ENCODE data around the gene SLC23A2. TPM values are rescaled to one million over a fixed set of nuclear protein-coding genes. Genes with fewer than 3 reads are reported as not detected.

Gene SLC23A2
- total and polyA plus RNA-seq, 2 experiments from 2014 or later: 5.9 to 9.6 TPM

DNA sequence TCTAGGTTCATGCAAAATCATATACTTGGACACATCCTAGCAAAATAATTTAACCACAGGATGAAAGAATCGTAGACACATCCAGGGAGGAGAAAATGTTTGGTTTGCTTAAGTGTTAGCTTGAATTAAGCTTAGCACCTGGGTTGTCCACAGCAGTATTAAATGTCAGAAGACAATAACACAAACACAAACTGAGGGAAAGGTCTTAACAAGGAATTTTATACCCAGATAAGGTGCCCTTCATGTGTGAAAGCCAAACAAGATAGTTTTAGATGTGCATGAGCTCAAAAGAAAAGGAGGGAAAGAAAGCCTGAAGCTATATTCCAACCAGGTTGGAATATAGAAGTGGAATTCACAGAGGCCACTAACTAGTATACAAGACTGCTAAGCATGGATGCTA, 49.1 kb downstream of the SLC23A2 start:
- Histone ChIP-seq H3K27me3 (replicated peaks; ENCODE audit: insufficient read depth) (no peaks in the 10 kb centered on the region), H3K27ac (no peak overlapping the region), H3K9me2 (ENCODE audit: insufficient read depth) (no peaks in the 10 kb centered on the region), H3K4me3 (no peak overlapping the region), H3K36me3 (ENCODE audit: low read depth) (no peaks in the 10 kb centered on the region), H3K79me2 (ENCODE audit: insufficient read depth) (0 out of 2 replicates have a peak, but pooled peaks cover 11% of the 10 kb centered on the region), H3K4me2 (ENCODE audit: unreplicated experiment) (no peak overlapping the region), H3K4me1 (ENCODE audit: insufficient read depth) (peaks cover 21% of the 10 kb centered on the region), H4K20me1 (ENCODE audit: insufficient read depth) (no peaks in the 10 kb centered on the region), H2AFZ (no peak overlapping the region), H3K9ac (no peak overlapping the region), H3K9me3 (ENCODE audit: low read depth) (no peaks in the 10 kb centered on the region), H3F3A (ENCODE audit: insufficient read depth) (peaks cover 31% of the 10 kb centered on the region)
- DNase-seq: no peak
- WGBS, 2 experiments (ENCODE audit: low coverage in 1 of 2, low lambda C conversion rate in 2 of 2, missing lambda C conversion rate in 2 of 2): 92 to 94% methylated on average over 1 of the region's 1 CpG
- in situ Hi-C loops (cut with MboI): loop anchor here (25.0 kb wide), 1 partner anchor 340 kb away; no protein-coding TSS in a partner anchor
- no peak for TF ChIP-seq EZH2 (IDR thresholded peaks at IDR 0.05; ENCODE audit: insufficient read depth, poor library complexity, severe bottlenecking)
- no peak for TF ChIP-seq EZH2phosphoT487 (IDR thresholded peaks at IDR 0.05; ENCODE audit: insufficient read depth, low read depth)

DNA sequence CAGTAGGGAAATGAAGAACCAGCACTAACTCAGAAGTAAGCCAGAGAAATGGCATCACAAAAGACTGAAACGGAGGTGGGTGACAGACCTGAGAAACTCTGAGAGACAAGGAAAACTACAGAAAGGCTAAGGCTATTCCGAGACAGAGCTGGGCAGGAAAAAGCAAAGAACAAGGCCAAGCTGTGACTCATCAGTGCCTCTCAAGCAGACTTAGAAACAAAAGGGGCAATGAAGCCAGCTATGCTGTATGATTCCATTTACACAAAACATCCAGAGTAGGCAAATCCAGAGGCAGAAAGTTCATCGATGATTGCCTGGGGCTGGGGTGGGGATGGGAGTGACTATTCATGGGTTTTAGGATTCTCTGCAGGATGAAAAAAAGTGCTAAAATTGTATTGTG, 50.0 kb downstream of the SLC23A2 start:
- H3F3A ChIP-seq (ENCODE audit: insufficient read depth): peaks cover 35% of the 10 kb centered on the region
- H3K4me1 ChIP-seq (ENCODE audit: insufficient read depth): peaks cover 25% of the 10 kb centered on the region
- peak overlapping the region; percentile 78 for H2AFZ ChIP-seq
- peak overlapping the region; percentile 68 for H3K27ac ChIP-seq
- no peaks in the 10 kb centered on the region for H3K9me2 ChIP-seq (ENCODE audit: insufficient read depth)
- H3K36me3 ChIP-seq (ENCODE audit: low read depth): no peaks in the 10 kb centered on the region
- H3K9ac ChIP-seq: peak overlapping the region; percentile 61
- DNase-seq: peak; percentile 90
- no peaks in the 10 kb centered on the region for H3K9me3 ChIP-seq (ENCODE audit: low read depth)
- peak overlapping the region; percentile 55 for H3K4me2 ChIP-seq (ENCODE audit: unreplicated experiment)
- WGBS, 2 experiments (ENCODE audit: low coverage in 1 of 2, low lambda C conversion rate in 2 of 2, missing lambda C conversion rate in 2 of 2): 1 to 6% methylated on average over 3 of the region's 3 CpGs
- in situ Hi-C loops (cut with MboI): loop anchor here (25.0 kb wide), 1 partner anchor 339 kb away; no protein-coding TSS in a partner anchor
- 0 out of 2 replicates have a peak overlapping the region, but pooled peaks have one; percentile 18 for H3K4me3 ChIP-seq
- H3K27me3 ChIP-seq (replicated peaks; ENCODE audit: insufficient read depth): no peaks in the 10 kb centered on the region
- no peaks in the 10 kb centered on the region for H4K20me1 ChIP-seq (ENCODE audit: insufficient read depth)
- no peak for TF ChIP-seq EZH2phosphoT487 (IDR thresholded peaks at IDR 0.05; ENCODE audit: insufficient read depth, low read depth)
- TF ChIP-seq EZH2 (IDR thresholded peaks at IDR 0.05; ENCODE audit: insufficient read depth, poor library complexity, severe bottlenecking): no peak
- H3K79me2 ChIP-seq (ENCODE audit: insufficient read depth): 0 out of 2 replicates have a peak, but pooled peaks cover 11% of the 10 kb centered on the region

DNA sequence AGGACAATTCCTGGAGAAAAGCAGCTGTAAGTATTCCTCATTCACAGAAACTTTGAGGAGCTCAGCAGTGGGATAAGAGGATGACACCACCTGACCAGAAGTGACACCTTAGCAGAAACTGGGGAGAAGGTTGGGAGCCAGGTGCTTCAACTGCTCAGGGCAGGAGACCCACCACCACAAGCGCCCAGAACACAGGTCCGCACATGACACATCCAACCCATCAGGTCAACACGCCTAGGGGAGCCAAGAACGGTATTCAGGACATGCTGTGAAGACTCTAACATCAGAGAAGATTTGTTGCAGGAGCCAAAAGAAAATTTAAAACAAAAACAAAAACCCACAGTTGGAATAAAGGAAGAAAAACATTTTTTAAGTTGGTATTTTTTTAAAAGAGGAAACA, 50.5 kb downstream of the SLC23A2 start:
- Histone ChIP-seq H2AFZ (peak overlapping the region; percentile 78), H3F3A (ENCODE audit: insufficient read depth) (peaks cover 35% of the 10 kb centered on the region), H4K20me1 (ENCODE audit: insufficient read depth) (no peaks in the 10 kb centered on the region), H3K9ac (peak overlapping the region; percentile 61), H3K79me2 (ENCODE audit: insufficient read depth) (0 out of 2 replicates have a peak, but pooled peaks cover 11% of the 10 kb centered on the region), H3K9me2 (ENCODE audit: insufficient read depth) (no peaks in the 10 kb centered on the region), H3K27ac (peak overlapping the region; percentile 68), H3K27me3 (replicated peaks; ENCODE audit: insufficient read depth) (no peaks in the 10 kb centered on the region), H3K4me3 (0 out of 2 replicates have a peak overlapping the region, but pooled peaks have one; percentile 18), H3K4me2 (ENCODE audit: unreplicated experiment) (peak overlapping the region; percentile 55), H3K9me3 (ENCODE audit: low read depth) (no peaks in the 10 kb centered on the region), H3K4me1 (ENCODE audit: insufficient read depth) (peaks cover 25% of the 10 kb centered on the region), H3K36me3 (ENCODE audit: low read depth) (no peaks in the 10 kb centered on the region)
- TF ChIP-seq EZH2 (IDR thresholded peaks at IDR 0.05; ENCODE audit: insufficient read depth, poor library complexity, severe bottlenecking) (no peak), EZH2phosphoT487 (IDR thresholded peaks at IDR 0.05; ENCODE audit: insufficient read depth, low read depth) (no peak)
- DNase-seq: no peak
- 71 to 77% methylated on average over 4 of the region's 4 CpGs for WGBS, 2 experiments (ENCODE audit: low coverage in 1 of 2, low lambda C conversion rate in 2 of 2, missing lambda C conversion rate in 2 of 2)
- in situ Hi-C loops (cut with MboI): loop anchor here (25.0 kb wide), 1 partner anchor 339 kb away; no protein-coding TSS in a partner anchor

DNA sequence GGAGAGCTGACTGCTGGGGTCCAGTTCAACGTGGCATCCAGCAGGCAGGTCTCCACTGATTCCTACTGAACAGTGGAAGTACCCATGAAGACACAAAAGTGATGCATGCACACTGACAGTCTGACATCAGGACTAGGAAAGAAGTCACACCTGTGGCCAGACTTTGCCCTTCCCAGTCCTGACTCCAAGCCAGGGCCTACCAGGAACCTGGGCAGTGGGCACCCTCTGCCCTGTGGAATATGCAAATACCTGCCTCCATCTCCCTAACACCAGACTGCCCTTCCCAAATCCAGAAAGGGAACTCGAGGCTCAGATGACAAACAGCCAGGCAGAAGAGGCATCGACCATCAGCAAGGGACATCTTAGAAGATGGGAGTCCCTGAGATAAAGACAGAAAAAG, 50.9 kb downstream of the SLC23A2 start:
- H2AFZ ChIP-seq: no peak overlapping the region
- no peak for TF ChIP-seq EZH2 (IDR thresholded peaks at IDR 0.05; ENCODE audit: insufficient read depth, poor library complexity, severe bottlenecking)
- TF ChIP-seq EZH2phosphoT487 (IDR thresholded peaks at IDR 0.05; ENCODE audit: insufficient read depth, low read depth): no peak
- in situ Hi-C loops (cut with MboI): loop anchor here (25.0 kb wide), 1 partner anchor 338 kb away; no protein-coding TSS in a partner anchor
- H3K9me3 ChIP-seq (ENCODE audit: low read depth): no peaks in the 10 kb centered on the region
- no peaks in the 10 kb centered on the region for H3K36me3 ChIP-seq (ENCODE audit: low read depth)
- H3K9ac ChIP-seq: peak overlapping the region; percentile 61; the same call in 1 of the 2 replicates
- 0 out of 2 replicates have a peak, but pooled peaks cover 11% of the 10 kb centered on the region for H3K79me2 ChIP-seq (ENCODE audit: insufficient read depth)
- H3K4me2 ChIP-seq (ENCODE audit: unreplicated experiment): no peak overlapping the region
- WGBS, 2 experiments (ENCODE audit: low coverage in 1 of 2, low lambda C conversion rate in 2 of 2, missing lambda C conversion rate in 2 of 2): 41 to 51% methylated on average over 3 of the region's 3 CpGs
- H3K4me1 ChIP-seq (ENCODE audit: insufficient read depth): peaks cover 25% of the 10 kb centered on the region
- no peaks in the 10 kb centered on the region for H4K20me1 ChIP-seq (ENCODE audit: insufficient read depth)
- no peak for DNase-seq
- no peak overlapping the region for H3K27ac ChIP-seq
- H3K9me2 ChIP-seq (ENCODE audit: insufficient read depth): no peaks in the 10 kb centered on the region
- peaks cover 35% of the 10 kb centered on the region for H3F3A ChIP-seq (ENCODE audit: insufficient read depth)
- no peaks in the 10 kb centered on the region for H3K27me3 ChIP-seq (replicated peaks; ENCODE audit: insufficient read depth)
- no peak overlapping the region for H3K4me3 ChIP-seq
